LNCaP clone FGC (cell line): Measurements from ENCODE around the gene FKBP7.

Source experiments
- DNase-seq: peaks from one replicate; pipeline ENCODE4 v3.0.0-alpha.2; 2011; ENCODE audit warnings: low read depth
- H3K4me3 ChIP-seq: 2 replicates; pipeline ENCODE4 v1.5.1; 2011; ENCODE audit warnings: mild to moderate bottlenecking, low read depth, low read length, control low read depth
- CTCF ChIP-seq: IDR thresholded peaks from 2 replicates; pipeline ENCODE4 v1.5.1; 2012; ENCODE audit warnings: mild to moderate bottlenecking; ENCODE audit not compliant: control insufficient read depth, insufficient read depth; ENCODE audit errors: extremely low read depth

Gene FKBP7

GRCh38 chr2:178491612-178492011, 13.2 kb upstream of the FKBP7 start:
- H3K4me3 ChIP-seq = no peak overlapping the region
- DNase-seq = no peak
- TF ChIP-seq CTCF = no peak

- no peak for TF ChIP-seq CTCF
- no peak for DNase-seq
- no peak overlapping the region for H3K4me3 ChIP-seq
These were observed 7.0 kb upstream of the FKBP7 start for GRCh38 chr2:178485356-178485755.

- H3K4me3 ChIP-seq = no peak overlapping the region
- no peak for DNase-seq
- TF ChIP-seq CTCF = no peak
These were observed 6.0 kb upstream of the FKBP7 start for GRCh38 chr2:178484245-178485041.

GRCh38 chr2:178482437-178482836, 4.0 kb upstream of the FKBP7 start:
- no peak for TF ChIP-seq CTCF
- no peak for DNase-seq
- H3K4me3 ChIP-seq = no peak overlapping the region

- no peak for DNase-seq
- peak within 1 kb of the TSS; percentile 74 for H3K4me3 ChIP-seq
- no peak for TF ChIP-seq CTCF
These were observed 2.1 kb upstream of the FKBP7 start, which contains the start of gene PLEKHA3 for GRCh38 chr2:178480227-178481181. Gene PLEKHA3, plus strand, starts transcription at chr2:178480457. Its CDS starts 413 bp downstream, at chr2:178480870.

GRCh38 chr2:178479758-178480226, 1.4 kb upstream of the FKBP7 start:
- TF ChIP-seq CTCF = no peak
- no peak for DNase-seq
- peak overlapping the region; percentile 67 for H3K4me3 ChIP-seq
